ENCODE data around the gene CST5. TPM values are rescaled to one million over a fixed set of nuclear protein-coding genes. Genes with fewer than 3 reads are reported as not detected.
"Not testable (repeated sequence)": the region's sequence is repeated elsewhere in the genome, so short reads cannot be mapped to it uniquely, and the experiment has no call there.

The CST5 gene
- polyA plus RNA-seq, 2 of the 4 experiments (the other 2 are of a cell fraction) = not detected

DNA sequence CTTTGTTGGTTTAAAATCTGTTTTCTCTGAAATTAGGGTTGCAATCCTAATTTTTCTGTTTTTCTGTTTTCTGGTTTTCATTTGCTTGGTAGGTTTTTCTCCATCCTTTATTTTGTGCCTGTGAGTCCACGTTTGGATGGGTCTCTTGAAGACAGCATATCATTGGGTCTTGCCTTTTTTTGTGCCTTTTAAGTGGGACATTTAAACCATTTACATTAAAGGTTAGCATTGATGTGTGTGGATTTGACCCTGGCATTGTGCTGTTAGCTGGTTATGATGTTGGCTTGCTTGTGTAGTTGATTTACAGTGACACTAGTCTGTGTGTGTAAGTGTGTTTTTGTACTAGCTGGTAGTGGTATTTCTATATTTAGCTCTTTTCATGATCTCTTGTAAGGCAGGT lies 28.0 kb upstream of the CST5 start:
- ChIA-PET POLR2A (no interaction called here), CTCF (no interaction called here)
- no peak overlapping the region for H3K4me3 ChIP-seq
- H3K9me3 ChIP-seq = peaks cover 3% of the 10 kb centered on the region; the same call in 1 of the 3 replicates
- no peak overlapping the region for H3K4me2 ChIP-seq
- no peaks in the 10 kb centered on the region for H3K4me1 ChIP-seq
- DNase-seq (ENCODE audit: low read depth in 1 of 2, low spot score in 1 of 2) (no peak), FAIRE-seq (no peak), ATAC-seq (no peak)
- TF ChIP-seq ESRRA (IDR thresholded peaks at IDR 0.05; ENCODE audit: borderline replicate concordance, low read length) = no peak
- no peak for TF ChIP-seq HEYL (CRISPR knock-in tag; IDR thresholded peaks at IDR 0.05)
- TF ChIP-seq CTCF (IDR thresholded peaks at IDR 0.05) = no peak
- TF ChIP-seq SMC3 (IDR thresholded peaks at IDR 0.05) = no peak
- TF ChIP-seq RFX5 (IDR thresholded peaks at IDR 0.05) = no peak
- no peak for TF ChIP-seq ZSCAN20 (CRISPR knock-in tag; IDR thresholded peaks at IDR 0.05)
- no peak for TF ChIP-seq MAFK (IDR thresholded peaks at IDR 0.05; ENCODE audit: partially characterized antibody)
- TF ChIP-seq BHLHE40 (IDR thresholded peaks at IDR 0.05; ENCODE audit: low read depth, low read length) = no peak
- TF ChIP-seq POLR2A (IDR thresholded peaks at IDR 0.05; ENCODE audit: low read length) = no peak
- 3% methylated on average over 1 of the region's 1 CpG for WGBS (ENCODE audit: missing lambda C conversion rate)
- no peak overlapping the region for H3K27ac ChIP-seq

GRCh38 chr20:23902396-23902795 lies 22.8 kb upstream of the CST5 start:
- POLR2A ChIA-PET; H3K4me3 ChIP-seq; H3K9me3 ChIP-seq; DNase-seq (ENCODE audit: low read depth in 1 of 2, low spot score in 1 of 2); H3K4me1 ChIP-seq; CTCF ChIA-PET; H3K27ac ChIP-seq; ATAC-seq; FAIRE-seq: not testable (repeated sequence)
- 18% methylated on average over 7 of the region's 8 CpGs for WGBS (ENCODE audit: missing lambda C conversion rate)
- H3K4me2 ChIP-seq = peak overlapping the region; percentile 14; the same call in 1 of the 3 replicates

DNA sequence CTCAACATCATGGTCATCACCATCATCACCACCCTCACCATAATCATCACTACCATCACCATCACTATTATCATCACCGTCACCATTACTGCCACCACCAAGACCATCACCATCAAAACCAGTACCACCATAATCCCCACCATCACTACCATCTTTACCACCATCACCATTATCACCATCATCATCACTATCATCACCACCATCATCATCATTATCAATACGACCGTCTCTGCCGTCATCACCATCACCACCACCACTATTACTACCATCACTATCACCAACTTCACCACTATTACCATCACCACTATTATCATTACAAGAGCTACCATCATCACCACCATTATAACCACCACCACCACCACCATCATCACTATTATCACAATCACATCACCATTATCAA lies 11.3 kb upstream of the CST5 start:
- H3K9me3 ChIP-seq; H3K4me3 ChIP-seq; H3K27ac ChIP-seq; DNase-seq (ENCODE audit: low read depth in 1 of 2, low spot score in 1 of 2); H3K4me2 ChIP-seq; ATAC-seq; H3K4me1 ChIP-seq; POLR2A ChIA-PET; FAIRE-seq: not testable (repeated sequence)
- CTCF ChIA-PET = interaction anchor here (0.6 to 1.9 kb wide), 5 partner anchors 10 to 685 kb away, joined by 3 to 10 read pairs (median 3); partner anchors contain the start of gene CST5
- WGBS (ENCODE audit: missing lambda C conversion rate) = 28% methylated on average over 4 of the region's 4 CpGs

GRCh38 chr20:23889775-23890187 lies 10.2 kb upstream of the CST5 start:
- TF ChIP-seq ATOH8 (CRISPR knock-in tag; IDR thresholded peaks at IDR 0.05; ENCODE audit: low read depth) (no peak), CTCF (IDR thresholded peaks at IDR 0.05) (peak; percentile 90), RAD21 (conservative IDR thresholded peaks at IDR 0.05 in 1 of 2, IDR thresholded peaks at IDR 0.05 in 1 of 2) (peak; percentile 90), SMC3 (IDR thresholded peaks at IDR 0.05) (peak; percentile 75)
- H3K4me2 ChIP-seq = peak overlapping the region; percentile 56; the same call in 2 of the 3 replicates
- H3K9me3 ChIP-seq = no peaks in the 10 kb centered on the region
- CTCF ChIA-PET = interaction anchor here (0.6 to 2.0 kb wide), 18 partner anchors 9 to 1075 kb away, joined by 3 to 15 read pairs (median 4); partner anchors contain the start of gene CST5
- no peak overlapping the region for H3K4me3 ChIP-seq
- POLR2A ChIA-PET = no interaction called here
- FAIRE-seq = peak; percentile 23
- peak; percentile 63 to 68 for DNase-seq (ENCODE audit: low read depth in 1 of 2, low spot score in 1 of 2)
- ATAC-seq = peak; percentile 98 to 100
- no peaks in the 10 kb centered on the region for H3K4me1 ChIP-seq
- WGBS (ENCODE audit: missing lambda C conversion rate) = 0% methylated on average over 6 of the region's 8 CpGs
- no peak overlapping the region for H3K27ac ChIP-seq

All from A549 (cell line).